NB4 (cell line): ENCODE results near the gene EFCAB6.

Experiments used
- DNase-seq: peaks from one replicate; pipeline ENCODE4 v3.0.0; 2010; ENCODE audit warnings: low read depth
- H3K4me3 ChIP-seq: one replicate; pipeline ENCODE4 v1.5.1; 2011; ENCODE audit warnings: mild to moderate bottlenecking, low read depth, low read length, moderate library complexity
- CTCF ChIP-seq: IDR thresholded peaks from one replicate; pipeline ENCODE4 v1.5.1; 2012; ENCODE audit warnings: low read depth, low read length
- MYC ChIP-seq: IDR thresholded peaks from 2 replicates; pipeline ENCODE4 v1.6.1; 2011; ENCODE audit warnings: low read depth, low read length
- POLR2A ChIP-seq: IDR thresholded peaks from 2 replicates; pipeline ENCODE4 v1.6.1; 2011; ENCODE audit warnings: mild to moderate bottlenecking; ENCODE audit not compliant: insufficient read length; ENCODE audit errors: extremely low read depth
- TF ChIP-seq, protein P1 (sequence below): IDR thresholded peaks from 2 replicates; pipeline ENCODE4 v1.6.1; 2011; ENCODE audit warnings: low read depth, low read length

Gene EFCAB6

GRCh38 chr22:43631846-43632245, 180.3 kb downstream of the EFCAB6 start:
- DNase-seq = no peak
- H3K4me3 ChIP-seq = no peak overlapping the region
- TF ChIP-seq POLR2A = no peak
- no peak for TF ChIP-seq CTCF
- TF ChIP-seq, protein P1, sequence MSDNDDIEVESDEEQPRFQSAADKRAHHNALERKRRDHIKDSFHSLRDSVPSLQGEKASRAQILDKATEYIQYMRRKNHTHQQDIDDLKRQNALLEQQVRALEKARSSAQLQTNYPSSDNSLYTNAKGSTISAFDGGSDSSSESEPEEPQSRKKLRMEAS = no peak
- no peak for TF ChIP-seq MYC

- no peak for TF ChIP-seq MYC
- no peak overlapping the region for H3K4me3 ChIP-seq
- no peak for DNase-seq
Measured at GRCh38 chr22:43631201-43631600, 180.9 kb downstream of the EFCAB6 start.

DNA sequence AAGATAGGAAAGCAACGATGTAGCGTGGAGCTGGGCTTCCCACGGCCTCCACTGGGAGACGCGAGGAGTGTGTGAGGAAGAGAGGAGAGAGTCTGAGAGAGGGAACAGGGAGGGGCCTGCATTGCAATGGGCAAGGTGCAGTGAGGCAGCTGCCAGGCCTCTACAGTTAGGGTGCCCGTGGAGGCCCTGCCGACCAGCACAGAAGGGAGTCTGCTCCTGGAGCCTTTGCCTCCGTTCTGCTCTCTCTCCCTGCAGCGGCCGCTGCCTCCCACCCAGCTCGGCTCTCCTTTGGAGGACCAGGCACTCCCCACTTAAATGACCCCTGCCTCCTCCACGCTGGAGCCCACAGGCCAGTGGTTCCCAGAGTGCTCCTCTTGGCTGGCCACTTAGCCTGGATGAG, 181.7 kb downstream of the EFCAB6 start:
- no peak for DNase-seq
- no peak for TF ChIP-seq MYC
- TF ChIP-seq, protein P1 = no peak

GRCh38 chr22:43628250-43628649, 183.9 kb downstream of the EFCAB6 start:
- no peak for TF ChIP-seq CTCF

More for the DNA sequence above, 181.7 kb downstream of the EFCAB6 start:
- H3K4me3 ChIP-seq = no peak overlapping the region

DNA sequence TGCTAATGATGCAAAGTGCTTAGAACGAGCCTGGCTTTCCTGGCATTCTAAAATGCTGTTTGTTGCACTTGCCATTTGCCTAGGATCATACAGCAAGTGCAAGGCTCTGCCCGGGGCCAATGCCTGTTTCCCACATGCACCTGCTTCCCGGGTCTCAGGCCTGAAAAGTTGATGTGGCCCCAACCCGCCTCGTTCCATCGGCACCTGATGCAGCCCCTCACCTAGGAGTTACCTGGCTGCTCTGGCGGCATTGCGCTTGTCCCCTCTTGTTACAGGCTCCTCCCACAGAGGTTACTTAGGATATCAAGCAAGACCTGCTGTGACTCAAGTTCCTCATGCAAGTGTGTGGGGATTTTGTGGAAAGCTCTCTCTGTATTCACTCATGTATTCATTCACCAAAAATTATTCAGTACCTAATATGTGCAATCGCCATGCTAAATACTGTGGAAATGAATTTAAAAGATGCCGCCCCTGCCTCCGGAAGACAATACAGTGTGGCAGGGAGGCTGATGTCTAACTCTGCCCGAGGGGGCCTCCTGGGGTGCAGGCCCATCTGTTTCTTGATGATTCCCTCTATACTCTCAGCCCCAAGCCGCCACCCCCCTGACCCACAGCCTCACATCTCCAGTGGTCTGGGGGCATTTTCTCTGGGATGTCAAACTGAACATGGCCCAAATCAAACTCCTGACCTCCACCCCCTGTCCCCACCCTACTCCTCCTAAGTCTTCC, 184.5 kb downstream of the EFCAB6 start:
- H3K4me3 ChIP-seq = no peak overlapping the region
- TF ChIP-seq MYC (no peak), POLR2A (no peak), CTCF (no peak)
- TF ChIP-seq, protein P1 = no peak
- DNase-seq = no peak

More at GRCh38 chr22:43628250-43628649, 183.9 kb downstream of the EFCAB6 start:
- H3K4me3 ChIP-seq = no peak overlapping the region
- DNase-seq = no peak

- H3K4me3 ChIP-seq = no peak overlapping the region
- DNase-seq = no peak
- no peak for TF ChIP-seq MYC
- TF ChIP-seq CTCF = no peak
- TF ChIP-seq, protein P1 = no peak
- TF ChIP-seq POLR2A = no peak
Measured at GRCh38 chr22:43625242-43625641, 186.9 kb downstream of the EFCAB6 start.
